Measurements from ENCODE around the gene MEGF11. TPM values are rescaled to one million over a fixed set of nuclear protein-coding genes. Genes with fewer than 3 reads are reported as not detected.

Gene MEGF11
- total RNA-seq, 1 experiment from 2014 or later: 1.2 TPM

GRCh38 chr15:65875458-65875857 lies 378.1 kb downstream of the MEGF11 start:
- no peaks in the 10 kb centered on the region for H3K4me1 ChIP-seq (ENCODE audit: insufficient read depth, low read length)
- no peak overlapping the region for H3T11ph ChIP-seq (ENCODE audit: low read length)
- no peaks in the 10 kb centered on the region for H3K27me3 Mint-ChIP-seq (ENCODE audit: low read depth)
- H3K79me2 ChIP-seq (ENCODE audit: insufficient read depth, low read length): peaks cover 20% of the 10 kb centered on the region; the same call in 1 of the 2 replicates
- peaks cover 3% of the 10 kb centered on the region for H3K79me1 ChIP-seq (ENCODE audit: insufficient read depth, low read depth, low read length, poor library complexity, severe bottlenecking)
- TF ChIP-seq CTCF (conservative IDR thresholded peaks at IDR 0.05): no peak
- H3K27me3 ChIP-seq (ENCODE audit: insufficient read depth, low read length): no peaks in the 10 kb centered on the region
- no peak overlapping the region for H3K4ac ChIP-seq (ENCODE audit: low read depth, low read length)
- no peak overlapping the region for H4K8ac ChIP-seq (replicated peaks; ENCODE audit: insufficient read length, low read depth, low read length)
- H4K20me1 ChIP-seq (ENCODE audit: control insufficient read depth, insufficient read depth, insufficient read length): no peaks in the 10 kb centered on the region
- H3K14ac ChIP-seq (ENCODE audit: insufficient read depth, low read length): no peak overlapping the region
- WGBS (ENCODE audit: extremely low coverage, insufficient read length, low lambda C conversion rate): no CpG with 5 or more reads among the region's 1 CpG
- DNase-seq: no peak
- H3K56ac ChIP-seq (ENCODE audit: insufficient read length, low read depth, low read length): no peak overlapping the region
- no peak overlapping the region for H3K4me3 Mint-ChIP-seq
- H3K9me3 ChIP-seq (ENCODE audit: control insufficient read depth, low read depth, low read length): no peaks in the 10 kb centered on the region
- no peak overlapping the region for H2BK20ac ChIP-seq (ENCODE audit: low read depth, low read length, poor library complexity, severe bottlenecking)
- H2BK5ac ChIP-seq (ENCODE audit: insufficient read length, low read length): no peak overlapping the region
- H3K4me1 Mint-ChIP-seq: peaks cover 6 to 7% of the 10 kb centered on the region in 2 experiments; a peak in 3 of 4 replicates
- H3K36me3 Mint-ChIP-seq (ENCODE audit: insufficient read depth in 1 of 3, low read depth in 3 of 3): peaks cover 14 to 42% (median 31%) of the 10 kb centered on the region in 3 experiments; a peak in 6 of 7 replicates
- H3K9ac ChIP-seq (ENCODE audit: extremely low read depth, insufficient read length, low read length): no peak overlapping the region
- H4K91ac ChIP-seq (ENCODE audit: insufficient read length, low read depth, low read length): no peak overlapping the region
- H3K23me2 ChIP-seq (ENCODE audit: insufficient read length, low read depth, low read length, poor library complexity, severe bottlenecking): no peaks in the 10 kb centered on the region
- H3K18ac ChIP-seq (ENCODE audit: insufficient read length, low read depth, low read length): no peak overlapping the region
- H2AK5ac ChIP-seq (ENCODE audit: insufficient read length, low read length): no peak overlapping the region
- no peak overlapping the region for H3K27ac Mint-ChIP-seq
- no peak overlapping the region for H3K4me2 ChIP-seq (ENCODE audit: insufficient read depth, insufficient read length, low read length)
- no peak overlapping the region for H3K23ac ChIP-seq (ENCODE audit: insufficient read length, low read depth, low read length)
- no peak overlapping the region for H2AFZ ChIP-seq (ENCODE audit: low read length)
- no peak overlapping the region for H2BK15ac ChIP-seq (ENCODE audit: low read depth, low read length)
- no peak overlapping the region for H2BK120ac ChIP-seq (ENCODE audit: low read depth, low read length, poor library complexity, severe bottlenecking)
- no peak overlapping the region for H4K5ac ChIP-seq (ENCODE audit: insufficient read length, low read depth, low read length)
- no peak overlapping the region for H2BK12ac ChIP-seq (ENCODE audit: insufficient read length, low read depth, low read length)
- H3K9me3 Mint-ChIP-seq: no peaks in the 10 kb centered on the region
- H3K27ac ChIP-seq (ENCODE audit: insufficient read length, low read depth, low read length): no peak overlapping the region
